ENCODE measurements around the gene SKAP1.

The SKAP1 gene

DNA sequence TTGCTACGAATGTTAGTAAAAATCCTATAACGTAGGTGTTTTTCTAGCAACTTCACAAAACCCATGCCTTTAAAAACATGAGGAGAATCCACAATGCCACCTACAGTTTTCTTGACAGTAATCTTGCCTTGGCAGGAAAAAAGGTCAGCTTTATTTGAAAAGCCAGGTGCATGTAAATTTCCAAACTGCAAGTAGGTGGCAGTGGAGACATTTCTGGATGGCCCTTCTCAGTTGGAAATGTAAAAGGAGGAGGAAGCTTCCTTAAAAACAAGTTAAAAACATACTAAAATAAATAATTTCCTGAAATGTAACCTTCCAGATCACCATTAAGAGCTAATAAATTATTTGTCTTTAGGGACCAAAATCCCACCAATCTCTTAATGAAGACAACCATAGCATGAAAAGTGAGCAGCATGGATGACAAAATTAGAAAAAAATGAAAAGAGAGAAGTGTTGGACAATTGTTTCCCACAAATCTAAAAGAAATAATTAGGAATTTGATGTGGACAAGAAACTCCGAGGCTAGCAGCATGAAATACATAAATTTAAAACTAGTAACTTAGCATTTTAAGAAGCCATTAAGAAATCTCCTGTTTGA, 170.2 kb downstream of the SKAP1 start:
- TF ChIP-seq CSDC2 (CRISPR knock-in tag; IDR thresholded peaks at IDR 0.05): no peak
- no peak for TF ChIP-seq TCF4 (CRISPR knock-in tag; IDR thresholded peaks at IDR 0.05; ENCODE audit: borderline replicate concordance)
- no peak for TF ChIP-seq ZNF565 (CRISPR knock-in tag; conservative IDR thresholded peaks at IDR 0.05; ENCODE audit: low read depth)
- TF ChIP-seq, protein P1, sequence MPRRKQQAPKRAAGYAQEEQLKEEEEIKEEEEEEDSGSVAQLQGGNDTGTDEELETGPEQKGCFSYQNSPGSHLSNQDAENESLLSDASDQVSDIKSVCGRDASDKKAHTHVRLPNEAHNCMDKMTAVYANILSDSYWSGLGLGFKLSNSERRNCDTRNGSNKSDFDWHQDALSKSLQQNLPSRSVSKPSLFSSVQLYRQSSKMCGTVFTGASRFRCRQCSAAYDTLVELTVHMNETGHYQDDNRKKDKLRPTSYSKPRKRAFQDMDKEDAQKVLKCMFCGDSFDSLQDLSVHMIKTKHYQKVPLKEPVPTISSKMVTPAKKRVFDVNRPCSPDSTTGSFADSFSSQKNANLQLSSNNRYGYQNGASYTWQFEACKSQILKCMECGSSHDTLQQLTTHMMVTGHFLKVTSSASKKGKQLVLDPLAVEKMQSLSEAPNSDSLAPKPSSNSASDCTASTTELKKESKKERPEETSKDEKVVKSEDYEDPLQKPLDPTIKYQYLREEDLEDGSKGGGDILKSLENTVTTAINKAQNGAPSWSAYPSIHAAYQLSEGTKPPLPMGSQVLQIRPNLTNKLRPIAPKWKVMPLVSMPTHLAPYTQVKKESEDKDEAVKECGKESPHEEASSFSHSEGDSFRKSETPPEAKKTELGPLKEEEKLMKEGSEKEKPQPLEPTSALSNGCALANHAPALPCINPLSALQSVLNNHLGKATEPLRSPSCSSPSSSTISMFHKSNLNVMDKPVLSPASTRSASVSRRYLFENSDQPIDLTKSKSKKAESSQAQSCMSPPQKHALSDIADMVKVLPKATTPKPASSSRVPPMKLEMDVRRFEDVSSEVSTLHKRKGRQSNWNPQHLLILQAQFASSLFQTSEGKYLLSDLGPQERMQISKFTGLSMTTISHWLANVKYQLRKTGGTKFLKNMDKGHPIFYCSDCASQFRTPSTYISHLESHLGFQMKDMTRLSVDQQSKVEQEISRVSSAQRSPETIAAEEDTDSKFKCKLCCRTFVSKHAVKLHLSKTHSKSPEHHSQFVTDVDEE (CRISPR knock-in tag; IDR thresholded peaks at IDR 0.05): no peak
- TF ChIP-seq, protein P2, sequence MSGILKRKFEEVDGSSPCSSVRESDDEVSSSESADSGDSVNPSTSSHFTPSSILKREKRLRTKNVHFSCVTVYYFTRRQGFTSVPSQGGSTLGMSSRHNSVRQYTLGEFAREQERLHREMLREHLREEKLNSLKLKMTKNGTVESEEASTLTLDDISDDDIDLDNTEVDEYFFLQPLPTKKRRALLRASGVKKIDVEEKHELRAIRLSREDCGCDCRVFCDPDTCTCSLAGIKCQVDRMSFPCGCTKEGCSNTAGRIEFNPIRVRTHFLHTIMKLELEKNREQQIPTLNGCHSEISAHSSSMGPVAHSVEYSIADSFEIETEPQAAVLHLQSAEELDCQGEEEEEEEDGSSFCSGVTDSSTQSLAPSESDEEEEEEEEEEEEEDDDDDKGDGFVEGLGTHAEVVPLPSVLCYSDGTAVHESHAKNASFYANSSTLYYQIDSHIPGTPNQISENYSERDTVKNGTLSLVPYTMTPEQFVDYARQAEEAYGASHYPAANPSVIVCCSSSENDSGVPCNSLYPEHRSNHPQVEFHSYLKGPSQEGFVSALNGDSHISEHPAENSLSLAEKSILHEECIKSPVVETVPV (CRISPR knock-in tag; IDR thresholded peaks at IDR 0.05): no peak
- TF ChIP-seq TOX (CRISPR knock-in tag; IDR thresholded peaks at IDR 0.05; ENCODE audit: borderline replicate concordance): no peak
- no peak for ATAC-seq

DNA sequence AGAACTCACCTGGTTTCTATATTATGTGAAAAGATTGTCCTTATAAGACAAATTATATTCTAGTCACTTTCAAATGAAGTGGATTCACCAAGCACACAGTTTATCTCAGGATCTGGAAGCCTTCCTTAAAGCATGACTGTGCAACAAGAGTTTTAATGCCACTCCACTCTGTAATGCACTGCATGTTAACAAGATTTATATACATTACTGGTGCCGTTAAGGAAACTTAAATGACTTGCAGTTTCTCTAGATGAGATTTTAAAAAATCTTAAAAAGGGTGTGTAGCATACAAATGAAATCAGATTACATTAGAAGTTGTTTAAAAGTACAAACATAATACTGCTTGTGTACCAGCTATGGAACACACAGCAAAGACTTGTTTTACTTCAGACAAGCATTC, 171.7 kb downstream of the SKAP1 start:
- TF ChIP-seq SNAI2 (CRISPR knock-in tag; IDR thresholded peaks at IDR 0.05) (no peak), ZFP3 (CRISPR knock-in tag; IDR thresholded peaks at IDR 0.05) (no peak)
- TF ChIP-seq, protein P3, sequence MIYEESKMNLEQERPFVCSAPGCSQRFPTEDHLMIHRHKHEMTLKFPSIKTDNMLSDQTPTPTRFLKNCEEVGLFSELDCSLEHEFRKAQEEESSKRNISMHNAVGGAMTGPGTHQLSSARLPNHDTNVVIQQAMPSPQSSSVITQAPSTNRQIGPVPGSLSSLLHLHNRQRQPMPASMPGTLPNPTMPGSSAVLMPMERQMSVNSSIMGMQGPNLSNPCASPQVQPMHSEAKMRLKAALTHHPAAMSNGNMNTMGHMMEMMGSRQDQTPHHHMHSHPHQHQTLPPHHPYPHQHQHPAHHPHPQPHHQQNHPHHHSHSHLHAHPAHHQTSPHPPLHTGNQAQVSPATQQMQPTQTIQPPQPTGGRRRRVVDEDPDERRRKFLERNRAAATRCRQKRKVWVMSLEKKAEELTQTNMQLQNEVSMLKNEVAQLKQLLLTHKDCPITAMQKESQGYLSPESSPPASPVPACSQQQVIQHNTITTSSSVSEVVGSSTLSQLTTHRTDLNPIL (CRISPR knock-in tag; IDR thresholded peaks at IDR 0.05; ENCODE audit: low read depth): no peak

GRCh38 chr17:48255759-48256158, 174.3 kb downstream of the SKAP1 start:
- TF ChIP-seq ZFP30 (CRISPR knock-in tag; IDR thresholded peaks at IDR 0.05) (no peak), OSR1 (CRISPR knock-in tag; IDR thresholded peaks at IDR 0.05) (no peak), SNAI2 (CRISPR knock-in tag; IDR thresholded peaks at IDR 0.05) (no peak), GLIS3 (CRISPR knock-in tag; IDR thresholded peaks at IDR 0.05) (no peak), ARNTL (CRISPR knock-in tag; IDR thresholded peaks at IDR 0.05; ENCODE audit: borderline replicate concordance, low read depth) (no peak), ISL1 (CRISPR knock-in tag; IDR thresholded peaks at IDR 0.05) (no peak), ZC3H10 (CRISPR knock-in tag; IDR thresholded peaks at IDR 0.05) (no peak), ZNF565 (CRISPR knock-in tag; conservative IDR thresholded peaks at IDR 0.05; ENCODE audit: low read depth) (no peak), CSDC2 (CRISPR knock-in tag; IDR thresholded peaks at IDR 0.05) (no peak), POU6F1 (CRISPR knock-in tag; IDR thresholded peaks at IDR 0.05; ENCODE audit: borderline replicate concordance, low read depth) (no peak)
- TF ChIP-seq, protein P2 (CRISPR knock-in tag; IDR thresholded peaks at IDR 0.05): no peak
- TF ChIP-seq, protein P3 (CRISPR knock-in tag; IDR thresholded peaks at IDR 0.05; ENCODE audit: low read depth): no peak
- TF ChIP-seq, protein P1 (CRISPR knock-in tag; IDR thresholded peaks at IDR 0.05): no peak
- no peak for ATAC-seq

More for the DNA sequence above, 171.7 kb downstream of the SKAP1 start:
- no peak for ATAC-seq

Data from SK-N-SH treated with all-trans-retinoic acid at 6 μM for 48 hours (cell line).